Loucy (cell line): ENCODE results near the gene SSTR3.

Experiments
- EZH2phosphoT487 ChIP-seq: fragments of 200-600 bp; IDR thresholded peaks from 2 replicates; pipeline ENCODE4 v1.6.1; 2018; ENCODE audit warnings: antibody characterized with exemption, mild to moderate bottlenecking, moderate library complexity, borderline replicate concordance
- TF ChIP-seq, protein P1 (sequence below): fragments of 200-600 bp; sonication (generic); conservative IDR thresholded peaks from 2 replicates; pipeline ENCODE4 v1.5.1; 2014; ENCODE audit warnings: mild to moderate bottlenecking, antibody characterized with exemption, low read length

DNA sequence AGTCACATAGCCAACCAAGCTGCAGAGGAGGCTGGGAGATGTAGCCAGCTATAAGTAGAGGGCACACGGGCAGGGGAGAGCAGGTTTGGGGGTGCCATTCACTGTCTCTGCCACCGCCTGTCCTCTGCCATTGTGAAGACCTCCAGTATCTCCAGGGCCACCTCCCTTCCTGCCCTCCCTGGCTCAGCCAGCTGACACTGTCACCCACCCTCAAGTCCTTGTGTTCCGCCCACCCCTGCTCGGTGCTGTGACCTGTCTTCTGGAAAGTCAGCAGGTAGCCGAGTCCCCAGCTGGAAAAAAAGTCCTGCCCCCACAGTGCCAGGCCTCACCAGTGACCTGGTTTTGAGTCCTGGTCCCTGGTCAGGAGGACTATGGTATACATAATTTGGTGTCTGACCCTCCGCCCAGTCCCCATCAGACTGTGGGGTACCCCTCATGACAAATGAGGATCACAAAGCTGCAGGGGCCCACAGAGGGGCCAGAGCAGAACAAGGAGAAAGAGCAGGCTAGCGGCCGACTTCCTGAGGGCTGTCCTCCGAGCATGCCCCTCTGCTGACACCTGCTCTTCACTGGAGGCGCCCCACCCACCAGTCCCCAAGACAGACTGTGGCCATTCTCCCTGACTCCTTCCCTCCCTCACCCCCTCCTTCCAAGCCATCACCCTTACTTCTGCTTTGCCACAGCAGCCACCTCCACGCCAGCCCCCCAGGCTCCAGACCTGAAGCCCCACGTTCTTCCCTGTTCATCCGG, 55.4 kb downstream of the SSTR3 start:
- TF ChIP-seq EZH2phosphoT487, result no peak
- TF ChIP-seq, protein P1, sequence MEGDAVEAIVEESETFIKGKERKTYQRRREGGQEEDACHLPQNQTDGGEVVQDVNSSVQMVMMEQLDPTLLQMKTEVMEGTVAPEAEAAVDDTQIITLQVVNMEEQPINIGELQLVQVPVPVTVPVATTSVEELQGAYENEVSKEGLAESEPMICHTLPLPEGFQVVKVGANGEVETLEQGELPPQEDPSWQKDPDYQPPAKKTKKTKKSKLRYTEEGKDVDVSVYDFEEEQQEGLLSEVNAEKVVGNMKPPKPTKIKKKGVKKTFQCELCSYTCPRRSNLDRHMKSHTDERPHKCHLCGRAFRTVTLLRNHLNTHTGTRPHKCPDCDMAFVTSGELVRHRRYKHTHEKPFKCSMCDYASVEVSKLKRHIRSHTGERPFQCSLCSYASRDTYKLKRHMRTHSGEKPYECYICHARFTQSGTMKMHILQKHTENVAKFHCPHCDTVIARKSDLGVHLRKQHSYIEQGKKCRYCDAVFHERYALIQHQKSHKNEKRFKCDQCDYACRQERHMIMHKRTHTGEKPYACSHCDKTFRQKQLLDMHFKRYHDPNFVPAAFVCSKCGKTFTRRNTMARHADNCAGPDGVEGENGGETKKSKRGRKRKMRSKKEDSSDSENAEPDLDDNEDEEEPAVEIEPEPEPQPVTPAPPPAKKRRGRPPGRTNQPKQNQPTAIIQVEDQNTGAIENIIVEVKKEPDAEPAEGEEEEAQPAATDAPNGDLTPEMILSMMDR, result no peak
